NT2/D1 (cell line): ENCODE results near the gene ISOC2.
A peak's percentile ranks its signal among the peaks of the same experiment; 100 is the strongest.

ENCODE experiments used
- DNase-seq: peaks from one replicate; pipeline ENCODE4 v3.0.0-alpha.2; 2011; ENCODE audit warnings: low read depth, low spot score
- H3K27me3 ChIP-seq: 2 replicates; pipeline ENCODE4 v1.6.0; 2011; ENCODE audit warnings: mild to moderate bottlenecking; ENCODE audit not compliant: insufficient read length, insufficient read depth
- H3K36me3 ChIP-seq: 2 replicates; pipeline ENCODE4 v1.6.1; 2011; ENCODE audit warnings: mild to moderate bottlenecking, low read length, mixed read lengths; ENCODE audit not compliant: insufficient read depth, insufficient read length
- H3K4me1 ChIP-seq: 2 replicates; pipeline ENCODE4 v1.5.1; 2011; ENCODE audit not compliant: insufficient read depth, insufficient read length
- H3K4me3 ChIP-seq: 2 replicates; pipeline ENCODE4 v1.5.1; 2011; ENCODE audit warnings: low read depth; ENCODE audit not compliant: insufficient read length
- H3K9ac ChIP-seq: 2 replicates; pipeline ENCODE4 v1.6.0; 2011; ENCODE audit warnings: low read depth; ENCODE audit not compliant: insufficient read length
- H3K9me3 ChIP-seq: 2 replicates; pipeline ENCODE4 v1.5.1; 2011; ENCODE audit warnings: mild to moderate bottlenecking, low read length; ENCODE audit not compliant: insufficient read depth
- SUZ12 ChIP-seq: IDR thresholded peaks from 2 replicates; pipeline ENCODE4 v1.6.1; 2011; ENCODE audit not compliant: insufficient read length, insufficient read depth; ENCODE audit errors: extremely low read depth
- YY1 ChIP-seq: IDR thresholded peaks from 2 replicates; pipeline ENCODE4 v1.6.1; 2011; ENCODE audit not compliant: insufficient read length, insufficient read depth
- ZNF274 ChIP-seq: IDR thresholded peaks from 2 replicates; pipeline ENCODE4 v1.6.1; 2011; ENCODE audit warnings: mild to moderate bottlenecking, low read depth, low read length

The ISOC2 gene

GRCh38 chr19:55443824-55444480 is 17.5 kb downstream of the ISOC2 start:
- H3K4me3 ChIP-seq = no peak overlapping the region
- TF ChIP-seq ZNF274 (no peak), YY1 (no peak), SUZ12 (no peak)
- H3K9me3 ChIP-seq = no peaks in the 10 kb centered on the region
- H3K4me1 ChIP-seq = peaks cover 5% of the 10 kb centered on the region
- no peaks in the 10 kb centered on the region for H3K36me3 ChIP-seq
- no peak overlapping the region for H3K9ac ChIP-seq
- DNase-seq = no peak
- peaks cover 97% of the 10 kb centered on the region for H3K27me3 ChIP-seq

DNA sequence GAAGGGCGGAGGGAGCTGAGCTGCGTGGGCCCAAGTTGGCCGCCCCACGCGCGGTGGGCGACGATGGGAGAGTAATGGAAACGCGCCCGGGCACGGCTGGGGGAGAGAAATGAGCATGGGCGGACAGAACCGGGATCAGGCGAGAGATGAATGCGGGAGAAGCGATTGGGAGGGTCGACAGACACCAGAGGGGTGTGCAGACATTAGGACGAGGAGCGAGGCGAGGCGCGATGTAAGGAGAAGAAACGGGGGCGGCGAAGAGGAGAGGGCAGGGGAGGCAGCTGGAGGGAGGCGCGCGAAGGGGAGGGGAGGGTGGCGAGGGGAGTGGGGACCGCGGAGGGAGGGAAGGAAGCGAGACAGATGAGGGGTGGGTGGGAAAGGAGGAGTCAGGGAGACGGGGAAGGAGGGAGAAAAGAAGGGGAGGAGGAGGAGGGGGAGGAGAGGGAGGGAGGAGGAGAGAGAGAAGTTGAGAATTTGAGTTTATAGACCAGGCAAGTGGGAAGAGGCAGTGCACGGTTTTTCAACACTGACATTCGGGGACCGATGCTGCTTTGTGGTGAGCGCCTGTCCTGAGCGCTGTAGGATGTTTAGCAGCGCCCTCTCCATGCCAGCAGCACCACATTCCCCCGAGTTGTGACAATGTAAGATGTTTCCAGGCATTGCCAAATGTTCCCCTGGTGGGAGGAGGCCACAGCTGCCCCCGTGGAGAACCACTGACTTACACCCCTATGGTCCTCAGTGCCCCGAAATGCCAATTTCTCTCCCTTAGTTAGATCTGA is 18.2 kb downstream of the ISOC2 start, which contains the start of gene SHISA7:
Gene SHISA7 (minus strand): TSS at position 256 of the 779 bp plus-strand sequence. CDS start 437 bp downstream, outside the sequence.
- Histone ChIP-seq H3K9me3 (no peaks in the 10 kb centered on the region), H3K4me3 (peak within 1 kb of the TSS; percentile 4), H3K27me3 (peaks cover 97% of the 10 kb centered on the region), H3K36me3 (no peaks in the 10 kb centered on the region), H3K4me1 (peaks cover 5% of the 10 kb centered on the region), H3K9ac (no peak within 1 kb of the TSS)
- DNase-seq = no peak
- no peak for TF ChIP-seq YY1
- no peak for TF ChIP-seq SUZ12
- TF ChIP-seq ZNF274 = no peak

DNA sequence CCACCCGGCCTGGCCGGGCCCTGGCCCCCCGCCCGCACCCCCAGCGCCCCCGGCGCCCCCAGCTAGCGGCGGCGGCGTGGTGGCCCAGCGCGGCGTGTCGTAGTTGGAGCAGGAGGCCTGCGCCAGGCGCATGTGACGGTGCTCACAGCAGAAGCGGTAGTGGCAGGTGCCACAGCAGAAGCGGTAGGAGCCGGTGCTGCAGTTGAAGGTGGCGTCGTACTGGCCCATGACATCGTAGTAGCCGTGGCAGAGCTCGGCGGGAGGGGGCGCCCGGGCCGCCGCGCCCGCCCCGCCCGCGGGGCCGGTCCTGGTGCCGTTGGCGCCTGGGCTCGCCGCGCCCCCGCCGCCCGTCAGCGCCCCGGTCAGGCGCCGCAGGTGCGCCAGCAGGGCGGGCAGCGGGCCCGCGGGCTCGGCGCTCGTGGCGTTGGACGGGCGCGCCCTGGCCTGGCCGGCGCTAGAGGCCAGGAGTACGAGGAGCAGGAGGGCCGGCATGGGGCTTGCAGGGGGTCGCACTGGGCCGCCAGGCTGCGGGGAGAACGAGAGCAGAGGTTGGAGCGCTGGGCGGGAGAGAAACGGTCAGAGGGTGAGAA is 19.0 kb downstream of the ISOC2 start:
- peaks cover 97% of the 10 kb centered on the region for H3K27me3 ChIP-seq
- no peaks in the 10 kb centered on the region for H3K36me3 ChIP-seq
- DNase-seq = no peak
- H3K4me1 ChIP-seq = peaks cover 7% of the 10 kb centered on the region
- peak overlapping the region; percentile 4 for H3K4me3 ChIP-seq
- no peaks in the 10 kb centered on the region for H3K9me3 ChIP-seq
- no peak overlapping the region for H3K9ac ChIP-seq
- peak; percentile 35 for TF ChIP-seq SUZ12
- TF ChIP-seq ZNF274 = no peak
- TF ChIP-seq YY1 = no peak

DNA sequence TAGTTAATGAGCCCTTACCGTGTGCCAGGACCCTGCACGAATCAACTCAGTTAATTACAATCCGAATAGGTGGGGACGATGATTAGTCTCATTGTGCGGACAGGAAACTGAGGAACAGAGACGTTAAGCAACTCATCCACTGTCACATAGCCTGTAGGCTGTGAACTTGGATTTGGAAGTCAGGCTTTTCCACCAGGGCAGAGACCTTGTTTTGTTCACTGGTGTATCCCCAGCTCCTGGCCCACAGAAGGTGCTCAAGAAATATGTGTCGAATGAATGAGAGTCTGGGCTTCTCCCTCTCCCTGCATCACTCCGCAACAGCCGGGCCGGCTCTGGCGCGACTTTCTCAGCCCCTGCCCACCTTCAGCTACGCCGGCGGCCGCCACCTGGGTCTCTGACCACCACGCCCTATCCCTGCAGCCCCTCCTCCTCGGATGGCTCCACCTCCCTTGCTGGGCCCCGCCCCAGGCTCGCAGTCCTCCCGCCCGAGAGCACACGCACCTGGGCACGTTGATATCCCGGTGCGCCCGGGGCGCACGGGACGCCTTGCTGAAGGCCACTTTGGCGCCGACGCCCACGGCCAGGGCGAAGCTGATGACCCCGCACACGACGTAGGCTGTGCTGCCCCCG is 19.6 kb downstream of the ISOC2 start:
- no peak for DNase-seq
- peaks cover 95% of the 10 kb centered on the region for H3K27me3 ChIP-seq
- H3K9me3 ChIP-seq = no peaks in the 10 kb centered on the region
- TF ChIP-seq YY1 (no peak), SUZ12 (no peak), ZNF274 (no peak)
- H3K4me1 ChIP-seq = peaks cover 8% of the 10 kb centered on the region
- H3K9ac ChIP-seq = no peak overlapping the region
- peak overlapping the region; percentile 9 for H3K4me3 ChIP-seq
- no peaks in the 10 kb centered on the region for H3K36me3 ChIP-seq

- peak overlapping the region; percentile 8 for H3K9ac ChIP-seq
- H3K27me3 ChIP-seq = peaks cover 94% of the 10 kb centered on the region
- H3K4me3 ChIP-seq = no peak overlapping the region
- peaks cover 8% of the 10 kb centered on the region for H3K4me1 ChIP-seq
- no peaks in the 10 kb centered on the region for H3K9me3 ChIP-seq
- DNase-seq = no peak
- TF ChIP-seq YY1 (no peak), ZNF274 (no peak), SUZ12 (no peak)
- H3K36me3 ChIP-seq = no peaks in the 10 kb centered on the region
Measured at GRCh38 chr19:55441319-55441691, 20.1 kb downstream of the ISOC2 start.

- H3K4me1 ChIP-seq = peaks cover 8% of the 10 kb centered on the region
- peaks cover 90% of the 10 kb centered on the region for H3K27me3 ChIP-seq
- no peaks in the 10 kb centered on the region for H3K9me3 ChIP-seq
- TF ChIP-seq YY1 (no peak), SUZ12 (no peak), ZNF274 (no peak)
- no peak for DNase-seq
- H3K36me3 ChIP-seq = no peaks in the 10 kb centered on the region
- H3K4me3 ChIP-seq = peak overlapping the region; percentile 37
- H3K9ac ChIP-seq = peak overlapping the region; percentile 50
Measured at GRCh38 chr19:55440411-55441105, 20.9 kb downstream of the ISOC2 start.
